NCI-H1105 (cell line): Measurements from ENCODE around the gene ST6GALNAC6.
"Not testable (repeated sequence)": the region's sequence is repeated elsewhere in the genome, so short reads cannot be mapped to it uniquely, and the experiment has no call there.

Experiments
- DNase-seq: peaks from one replicate; lab custom pipeline; 2025; lab: John Stamatoyannopoulos, UW

Gene ST6GALNAC6

DNA sequence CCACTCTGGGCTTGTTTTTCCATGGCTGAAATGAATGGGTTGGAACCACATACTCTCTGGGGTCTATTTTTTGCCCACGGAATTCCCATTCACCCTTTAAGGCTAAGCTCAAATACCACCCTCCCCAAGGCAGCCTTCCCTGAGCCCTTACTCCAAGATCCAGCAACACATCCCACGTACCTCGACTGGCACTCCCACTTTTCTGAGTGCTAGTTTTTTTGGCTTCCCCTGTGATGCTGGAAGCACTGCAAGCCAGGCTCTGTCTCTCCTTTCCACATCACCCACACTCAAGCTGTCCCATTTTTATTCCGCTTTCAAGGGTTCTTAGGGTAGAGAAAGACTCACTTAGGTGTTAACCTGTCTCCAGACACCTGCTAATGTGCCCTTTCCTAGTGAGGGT is 6.0 kb downstream of the ST6GALNAC6 start:
- DNase-seq, result no peak

DNA sequence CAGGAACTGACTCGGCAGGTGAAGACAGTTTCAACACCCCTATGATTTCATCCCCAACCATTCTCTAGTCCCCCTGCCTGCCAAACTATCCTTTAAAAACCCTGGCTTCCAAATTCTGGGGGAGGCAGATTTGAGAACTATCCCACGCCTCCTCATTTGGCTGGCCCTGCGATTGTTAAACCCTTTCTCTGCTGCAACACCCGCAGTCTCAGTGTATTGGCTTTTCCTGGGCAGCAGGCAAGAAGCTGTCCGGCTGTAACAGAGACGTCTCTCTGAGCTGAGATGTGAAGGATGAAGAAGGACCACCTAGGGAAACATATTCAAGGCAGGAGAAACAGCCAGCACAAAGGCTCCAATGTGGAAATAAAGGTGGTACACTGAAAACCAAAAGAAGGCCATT is 6.6 kb downstream of the ST6GALNAC6 start:
- DNase-seq, result no peak

GRCh38 chr9:127890053-127890452 is 9.3 kb downstream of the ST6GALNAC6 start:
- DNase-seq, result no peak

DNA sequence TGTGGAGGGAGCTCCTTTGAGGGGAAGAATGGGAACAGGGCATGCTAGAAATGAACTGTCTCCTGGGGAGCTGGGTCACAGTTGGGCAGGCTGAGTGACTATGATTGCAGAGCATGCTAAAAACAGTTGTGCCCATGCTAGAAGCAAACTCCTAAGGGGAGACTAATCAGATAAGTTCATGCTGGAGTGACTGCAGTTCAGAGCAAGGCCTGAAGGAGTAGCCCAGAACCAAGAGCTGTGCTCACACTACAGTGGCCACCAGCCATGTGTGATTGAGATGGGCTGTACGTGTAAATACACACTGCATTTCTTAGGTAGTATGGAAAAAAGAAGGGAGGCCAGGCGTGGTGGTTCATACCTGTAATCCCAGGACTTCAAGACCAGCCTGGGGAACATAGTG is 11.6 kb downstream of the ST6GALNAC6 start:
- DNase-seq, result no peak

GRCh38 chr9:127886401-127886972 is 12.9 kb downstream of the ST6GALNAC6 start:
- no peak for DNase-seq

- no peak for DNase-seq
Observed at GRCh38 chr9:127885508-127886281, 13.7 kb downstream of the ST6GALNAC6 start.

DNA sequence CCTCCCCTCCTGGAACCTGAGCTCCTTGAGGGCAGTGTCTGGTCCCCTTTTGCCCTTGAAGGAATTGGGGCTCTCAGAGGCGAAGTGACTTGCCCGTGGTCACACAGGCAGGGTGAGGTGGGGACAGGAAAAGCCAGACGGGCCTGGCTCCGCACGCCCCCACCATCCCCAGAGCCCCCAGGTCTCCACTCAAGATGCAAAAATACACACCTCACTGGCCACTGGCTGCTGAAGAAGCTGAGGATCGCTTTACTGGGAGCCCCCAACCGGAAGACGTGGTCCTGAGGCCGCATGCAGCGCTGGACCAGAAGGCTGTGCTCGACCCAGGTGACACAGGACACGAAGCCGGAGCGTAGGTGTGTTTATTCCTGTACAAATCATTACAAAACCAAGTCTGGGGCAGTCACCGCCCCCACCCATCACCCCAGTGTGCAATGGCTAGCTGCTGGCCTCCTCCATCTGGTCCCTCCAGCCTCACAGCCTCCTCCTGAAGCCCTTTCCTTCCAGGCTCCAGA is 14.4 kb downstream of the ST6GALNAC6 start:
- no peak for DNase-seq

- peak; percentile 73 for DNase-seq
Observed at GRCh38 chr9:127884427-127884911, 14.9 kb downstream of the ST6GALNAC6 start.

GRCh38 chr9:127883959-127884358 is 15.4 kb downstream of the ST6GALNAC6 start:
- no peak for DNase-seq

GRCh38 chr9:127881715-127882114 is 17.7 kb downstream of the ST6GALNAC6 start:
- DNase-seq, result not testable (repeated sequence)

DNA sequence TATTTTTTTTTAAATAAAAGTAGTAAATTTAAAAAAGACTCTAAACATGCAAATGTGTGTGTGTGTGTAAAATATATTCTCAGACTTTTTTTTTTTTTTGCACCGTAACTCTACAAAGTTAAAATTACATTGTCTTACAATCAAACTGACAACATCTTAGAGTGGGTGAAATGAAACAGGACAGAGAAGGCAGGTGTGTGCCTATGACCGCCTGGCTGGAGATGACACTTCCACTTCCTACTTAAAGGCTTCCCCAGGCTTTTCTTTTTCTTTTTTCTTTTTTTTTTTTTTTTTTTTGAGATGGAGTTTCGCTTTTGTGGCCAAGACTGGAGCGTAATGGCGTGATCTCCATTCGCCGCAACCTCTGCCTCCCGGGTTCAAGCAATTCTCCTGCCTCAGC is 19.3 kb downstream of the ST6GALNAC6 start:
- no peak for DNase-seq

DNA sequence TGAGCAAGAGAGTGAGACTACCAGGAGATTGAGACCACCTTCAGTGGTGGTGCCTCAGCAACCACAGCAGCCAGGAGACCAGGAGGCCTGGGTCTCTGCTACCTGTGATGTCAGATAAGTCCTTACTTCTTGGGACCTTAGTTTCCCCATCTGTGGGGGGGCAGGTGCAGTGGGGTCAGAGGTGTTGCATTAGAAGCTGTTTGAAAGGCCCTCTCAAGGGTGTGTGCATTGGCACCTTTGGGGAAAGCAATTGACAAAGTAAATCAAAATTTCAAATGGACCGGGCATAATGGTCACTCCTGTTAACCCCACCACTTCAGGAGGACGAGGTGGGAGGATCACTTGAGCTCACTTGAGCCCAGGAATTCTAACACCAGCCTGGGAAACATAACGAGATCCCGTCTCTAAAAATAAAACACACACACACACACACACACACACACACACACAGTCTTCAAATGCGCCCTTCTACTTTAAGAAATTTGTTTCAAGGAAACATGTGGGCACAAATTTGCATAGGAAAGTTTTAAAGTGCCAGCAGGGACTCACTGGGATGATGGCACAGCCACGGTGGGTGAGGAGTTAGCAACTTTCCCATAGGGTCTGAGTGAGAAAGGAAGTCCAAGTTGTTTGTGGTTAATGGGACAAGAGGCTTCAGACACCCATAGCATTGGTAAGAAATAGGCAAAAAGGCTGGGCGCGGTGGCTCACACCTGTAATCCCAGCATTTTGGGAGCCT is 20.6 kb downstream of the ST6GALNAC6 start:
- DNase-seq, result no peak

DNA sequence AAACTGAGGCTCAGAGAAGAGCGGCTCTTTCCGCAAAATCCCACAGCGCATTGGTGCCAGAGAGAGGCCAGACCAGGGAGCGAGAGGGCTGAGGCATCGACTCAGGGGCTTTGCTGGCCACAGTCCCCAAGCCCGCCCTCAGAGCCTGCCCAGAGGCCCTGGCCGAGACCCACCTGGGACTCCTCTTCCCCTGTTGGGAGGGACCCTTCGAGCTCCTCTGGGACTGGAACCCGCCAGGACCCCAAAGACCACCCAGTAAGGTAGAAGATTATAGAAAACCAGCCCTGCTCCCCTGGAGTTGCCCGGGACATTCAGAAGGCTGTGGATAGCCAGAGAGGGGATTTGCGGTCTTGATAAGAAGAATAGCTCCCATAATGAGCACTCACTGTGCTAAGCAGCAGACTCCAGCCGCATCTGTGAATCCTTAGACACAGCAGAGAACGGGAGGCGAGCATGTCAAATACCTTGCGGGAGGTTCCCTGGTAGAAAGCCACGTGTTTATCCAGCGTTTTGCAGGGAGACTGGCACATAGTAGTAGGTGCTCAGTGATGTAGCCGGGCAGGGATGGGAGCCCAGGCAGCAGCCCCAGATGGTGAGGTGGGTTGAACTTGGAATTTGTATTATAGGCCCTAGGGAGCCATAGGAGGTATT is 21.3 kb downstream of the ST6GALNAC6 start:
- no peak for DNase-seq

- DNase-seq, result peak; percentile 60
Observed at GRCh38 chr9:127877566-127877998, 21.8 kb downstream of the ST6GALNAC6 start, which contains the start of gene AK1. Gene AK1, minus strand, starts transcription at chr9:127877675. Its CDS starts 3,058 bp downstream, at chr9:127874617.

DNA sequence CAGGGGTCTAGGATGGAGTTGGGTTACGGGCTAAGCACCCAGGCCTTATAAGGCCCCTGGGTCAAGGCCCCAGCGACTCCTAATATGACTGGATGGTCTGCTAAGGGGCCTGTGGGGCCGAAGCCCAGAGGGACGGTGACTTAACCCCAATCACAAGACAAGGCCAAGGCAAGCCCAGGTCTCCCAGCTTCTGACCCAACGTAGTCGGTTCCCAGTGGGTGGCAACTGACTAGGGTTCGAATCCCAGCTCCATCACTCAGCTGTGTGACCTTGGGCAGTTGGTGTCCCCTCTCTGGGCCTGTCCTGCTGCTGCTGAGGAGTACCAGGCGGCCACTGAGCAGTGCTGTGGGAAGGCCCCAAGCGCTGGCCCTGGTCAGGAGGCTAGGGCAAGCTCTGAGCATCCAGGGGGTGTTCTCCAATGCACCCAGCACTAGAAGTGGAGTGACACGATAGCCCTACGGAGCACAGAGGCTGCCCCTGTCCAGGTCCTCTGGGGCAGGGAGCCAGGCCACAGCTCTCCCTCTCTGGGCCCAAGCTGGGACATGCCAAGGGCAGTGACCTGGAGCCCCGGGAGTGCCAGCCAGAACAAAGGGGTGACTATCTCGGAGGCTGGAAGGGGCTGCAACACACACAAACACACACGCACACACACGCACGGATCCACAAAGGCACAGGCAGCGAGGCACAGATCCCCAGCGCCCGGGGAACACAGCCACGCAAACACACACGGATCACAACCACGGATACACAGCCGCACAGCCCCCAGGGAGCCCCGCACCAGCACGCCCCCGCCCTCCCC is 22.4 kb downstream of the ST6GALNAC6 start:
- DNase-seq, result no peak

- no peak for DNase-seq
Observed at GRCh38 chr9:127876026-127876763, 23.2 kb downstream of the ST6GALNAC6 start.

DNA sequence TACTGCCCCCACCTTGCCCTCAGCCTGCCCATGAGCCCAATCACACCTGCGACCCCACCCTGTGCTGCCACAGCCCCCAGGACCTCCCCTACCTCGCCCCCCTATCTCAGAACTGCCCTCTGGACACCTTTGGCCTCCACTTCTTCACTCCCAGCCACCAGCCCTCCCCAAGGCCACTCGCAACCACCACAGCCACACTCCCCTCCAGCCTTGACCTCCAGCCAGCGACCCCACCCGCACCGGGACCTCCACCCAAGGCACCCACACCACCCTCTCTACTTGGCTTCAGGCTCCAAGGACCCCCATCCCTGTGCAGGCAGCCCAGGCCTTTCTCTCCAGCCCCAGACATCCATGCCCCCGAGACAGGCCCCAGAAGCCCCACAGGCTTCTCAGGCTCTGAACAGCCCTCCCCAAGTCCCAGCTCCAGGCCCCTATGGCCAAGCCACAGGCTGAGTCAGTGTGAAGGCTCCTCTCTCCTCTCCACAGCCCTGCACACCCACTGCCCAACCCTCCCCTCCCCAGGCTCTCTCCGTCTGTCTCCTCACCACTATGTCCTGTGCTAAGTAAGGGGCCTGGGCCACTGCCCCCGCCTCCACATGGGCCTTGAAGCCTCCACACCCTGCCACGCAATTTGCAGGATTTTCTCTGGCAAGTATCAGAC is 24.0 kb downstream of the ST6GALNAC6 start:
- DNase-seq, result no peak

DNA sequence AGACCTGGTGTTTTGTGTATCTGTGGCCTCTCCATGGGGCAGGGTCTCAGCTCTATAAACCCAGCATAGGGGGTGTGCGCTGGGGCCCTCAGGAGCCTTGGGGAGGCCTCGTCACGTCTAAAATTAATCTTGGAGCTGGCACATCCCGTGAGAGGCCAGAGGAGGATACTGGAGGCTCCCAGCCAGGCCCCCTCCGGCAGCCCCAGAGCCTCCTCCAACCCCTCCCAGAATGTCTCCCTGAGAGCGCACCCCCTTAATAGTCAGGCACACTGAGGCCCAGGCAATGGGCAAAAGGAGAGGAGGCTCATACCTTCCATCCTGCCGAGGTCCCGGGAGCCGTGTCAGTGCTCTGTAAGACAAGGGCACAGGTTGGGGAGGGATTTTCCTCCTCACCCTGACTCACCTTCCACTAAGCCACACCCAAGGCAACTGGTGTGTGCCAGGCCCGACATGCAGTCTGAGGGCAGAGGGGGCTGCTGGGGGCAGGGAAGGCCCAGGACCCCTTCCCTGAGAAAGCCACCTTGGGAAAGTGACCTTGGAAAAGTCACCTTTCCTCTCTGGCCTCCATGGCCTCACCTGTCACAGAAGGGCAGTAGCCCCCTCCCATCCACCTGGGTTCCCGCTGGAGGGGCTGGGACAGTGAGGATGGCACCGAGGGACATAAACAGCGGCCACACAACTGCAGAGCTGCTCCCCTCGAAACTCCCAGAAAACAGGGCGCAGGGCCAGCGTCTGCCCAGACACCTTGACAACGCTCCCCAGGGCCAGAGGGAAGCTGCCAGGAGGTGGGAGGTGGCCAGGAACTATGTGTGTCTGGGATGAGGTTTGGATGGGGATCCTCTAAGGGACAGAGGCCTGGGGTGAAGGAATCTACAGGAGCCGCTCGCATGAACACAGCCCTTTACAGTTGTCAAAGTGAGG is 24.8 kb downstream of the ST6GALNAC6 start:
- DNase-seq, result no peak

GRCh38 chr9:127873886-127874285 is 25.5 kb downstream of the ST6GALNAC6 start:
- no peak for DNase-seq
